IPS-18c (cell line): ENCODE results near the gene NUDT16L1.
"Not testable (repeated sequence)": the region's sequence is repeated elsewhere in the genome, so short reads cannot be mapped to it uniquely, and the experiment has no call there.

ENCODE experiments used
- H3K4me3 ChIP-seq: 2 replicates; pipeline ENCODE4 v1.7.0; 2013; ENCODE audit warnings: low read depth, mild to moderate bottlenecking, low read length, moderate library complexity; ENCODE audit not compliant: insufficient read depth
- H3K9me3 ChIP-seq: one replicate; pipeline ENCODE4 v1.6.1; 2013; ENCODE audit warnings: mild to moderate bottlenecking, low read length, moderate library complexity; ENCODE audit not compliant: control insufficient read depth, insufficient read depth

Gene NUDT16L1

DNA sequence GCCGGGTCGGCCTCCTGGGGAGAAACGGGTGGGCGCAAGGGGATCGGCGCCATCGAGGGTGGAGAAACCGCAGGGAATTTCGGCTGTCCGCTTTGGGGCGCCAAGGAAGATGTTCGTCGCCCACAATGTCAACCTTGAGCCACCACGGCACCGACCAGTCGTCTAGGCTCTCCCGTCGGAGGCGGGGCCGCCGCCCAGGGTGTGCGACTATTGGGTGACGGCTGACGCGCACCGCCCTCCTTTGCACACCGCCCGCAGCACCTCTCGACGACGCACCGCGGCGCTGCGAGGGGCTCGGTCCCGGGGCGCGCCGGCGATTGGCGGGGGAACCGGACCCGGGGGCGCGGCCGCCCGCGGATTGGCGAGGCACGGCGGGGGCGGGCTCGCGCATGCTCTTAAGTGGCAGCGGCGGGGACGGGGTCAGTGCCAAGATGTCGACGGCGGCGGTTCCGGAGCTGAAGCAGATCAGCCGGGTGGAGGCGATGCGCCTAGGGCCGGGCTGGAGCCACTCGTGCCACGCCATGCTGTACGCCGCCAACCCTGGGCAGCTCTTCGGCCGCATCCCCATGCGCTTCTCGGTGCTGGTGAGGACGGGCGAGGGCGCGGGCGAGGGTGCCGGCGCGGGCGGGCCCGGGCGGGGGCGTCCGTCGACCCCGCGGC is at the start of gene NUDT16L1:
NUDT16L1 (plus strand) TSS at position 267 of the 660 bp plus-strand sequence; CDS start at position 432, 165 bp downstream.
- peak within 1 kb of the TSS; percentile 98 for H3K4me3 ChIP-seq
- no peaks in the 10 kb centered on the region for H3K9me3 ChIP-seq

DNA sequence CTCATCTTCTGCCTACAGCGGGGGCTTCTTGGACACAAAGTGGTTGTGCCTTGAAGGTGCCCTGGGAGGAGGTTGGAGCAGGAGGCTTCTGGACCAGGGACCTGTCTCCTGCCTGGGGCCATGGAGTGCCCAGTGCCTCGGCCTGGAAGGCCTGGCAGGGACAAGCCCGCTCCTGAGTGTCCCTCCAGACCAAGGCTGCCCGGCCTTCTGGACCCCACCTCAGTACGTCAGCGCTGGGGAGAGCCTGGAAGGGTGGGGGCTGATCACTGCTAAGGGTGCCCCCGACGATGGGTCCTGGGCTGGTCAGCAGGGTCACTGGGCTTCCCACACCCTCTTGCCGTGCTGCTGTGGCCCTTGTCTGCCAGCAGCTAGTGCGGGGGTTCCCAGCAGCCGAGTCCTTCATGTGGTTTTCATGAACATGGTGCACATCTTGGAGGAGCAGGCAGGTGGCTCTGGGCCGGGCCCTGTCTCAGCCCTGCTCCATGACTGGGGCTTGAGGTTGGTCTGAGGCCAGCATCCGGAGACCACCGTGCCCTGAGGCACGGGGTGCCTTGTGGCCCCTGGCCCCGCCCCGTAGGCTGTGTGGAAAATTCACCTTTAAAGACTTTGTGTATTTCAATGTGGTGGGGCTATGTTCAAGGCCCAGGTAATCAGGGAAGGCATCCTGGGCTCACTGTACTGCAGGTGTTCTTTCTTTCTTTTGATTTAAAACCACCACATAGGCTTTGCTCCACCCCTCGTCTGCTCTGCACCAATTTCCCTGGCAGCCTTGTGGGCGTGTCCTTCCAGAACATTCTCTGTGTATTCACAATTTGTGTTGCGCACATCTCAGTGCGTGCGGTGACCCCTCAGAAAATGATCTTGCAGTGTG is 46.4 kb upstream of the NUDT16L1 start:
- no peaks in the 10 kb centered on the region for H3K9me3 ChIP-seq

DNA sequence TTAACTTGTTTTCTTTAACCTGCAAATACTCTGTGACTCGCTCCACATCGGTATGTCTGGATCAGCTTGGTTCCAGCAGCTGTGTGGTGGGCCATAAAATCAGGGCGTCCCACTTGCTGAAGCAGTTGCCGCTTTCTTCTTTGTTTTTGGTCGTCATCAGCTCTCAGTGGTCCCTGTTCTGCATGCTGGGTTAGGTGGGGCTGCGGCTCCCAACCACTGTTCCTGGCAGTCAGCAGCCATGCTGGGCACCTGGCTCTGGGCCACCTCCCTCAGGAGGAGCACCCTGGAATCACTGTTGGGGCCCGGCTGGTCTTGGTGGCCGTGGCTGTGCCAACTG is 45.8 kb upstream of the NUDT16L1 start:
- H3K4me3 ChIP-seq = no peak overlapping the region
- no peaks in the 10 kb centered on the region for H3K9me3 ChIP-seq

More for the DNA sequence above, 46.4 kb upstream of the NUDT16L1 start:
- H3K4me3 ChIP-seq = no peak overlapping the region

DNA sequence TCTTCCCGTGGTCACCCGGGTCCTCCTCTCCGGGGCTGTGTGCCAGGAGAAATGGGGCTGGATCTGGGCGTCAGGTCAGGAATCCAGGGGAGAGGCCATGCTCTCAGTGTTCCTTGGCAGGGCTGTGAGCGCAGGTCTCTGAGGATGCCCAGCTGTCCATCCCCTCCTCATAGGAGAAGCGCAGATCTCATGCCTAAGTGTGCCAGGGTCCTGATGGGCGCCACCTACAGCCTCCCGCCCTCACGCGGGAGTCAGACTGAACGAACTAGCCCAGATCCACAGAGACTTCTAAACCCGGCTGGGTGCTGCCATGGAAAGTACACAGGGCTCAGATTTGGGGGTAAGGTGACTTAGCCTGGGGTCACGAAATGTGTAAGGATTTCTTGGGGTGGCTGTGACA is 44.4 kb upstream of the NUDT16L1 start:
- Histone ChIP-seq H3K4me3 (no peak overlapping the region), H3K9me3 (no peaks in the 10 kb centered on the region)

DNA sequence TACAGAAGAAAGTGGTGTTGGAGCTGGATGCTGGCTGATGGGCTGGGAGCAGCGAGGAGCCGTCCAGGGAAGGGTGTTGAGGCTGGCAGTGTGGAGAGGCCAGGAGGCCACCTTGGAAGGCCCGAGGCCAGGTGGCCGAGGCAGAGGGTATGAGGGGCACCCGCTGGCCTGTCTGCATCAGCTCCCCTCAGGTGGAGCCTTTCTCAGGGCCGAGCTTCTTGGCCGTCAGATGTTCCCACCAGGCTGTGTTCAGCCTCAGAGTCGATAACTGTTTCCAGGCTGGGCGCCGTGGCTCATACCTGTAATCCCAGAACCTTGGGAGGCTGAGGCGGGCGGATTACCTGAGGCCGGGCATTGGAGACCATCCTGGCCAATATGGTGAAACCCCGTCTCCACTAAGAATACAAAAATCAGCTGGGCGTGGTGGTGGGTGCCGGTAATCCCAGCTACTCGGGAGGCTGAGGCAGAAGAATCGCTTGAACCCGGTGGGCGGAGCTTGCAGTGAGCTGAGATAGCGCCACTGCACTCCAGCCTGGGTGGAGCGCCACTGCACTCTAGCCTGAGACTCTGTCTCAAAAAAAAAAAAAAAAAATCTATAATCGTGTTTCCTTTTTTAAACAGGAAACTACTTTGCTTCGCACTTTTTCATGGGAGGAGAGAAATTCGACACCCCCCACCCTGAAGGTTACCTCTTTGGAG is 43.5 kb upstream of the NUDT16L1 start:
- no peak overlapping the region for H3K4me3 ChIP-seq
- H3K9me3 ChIP-seq = no peaks in the 10 kb centered on the region

DNA sequence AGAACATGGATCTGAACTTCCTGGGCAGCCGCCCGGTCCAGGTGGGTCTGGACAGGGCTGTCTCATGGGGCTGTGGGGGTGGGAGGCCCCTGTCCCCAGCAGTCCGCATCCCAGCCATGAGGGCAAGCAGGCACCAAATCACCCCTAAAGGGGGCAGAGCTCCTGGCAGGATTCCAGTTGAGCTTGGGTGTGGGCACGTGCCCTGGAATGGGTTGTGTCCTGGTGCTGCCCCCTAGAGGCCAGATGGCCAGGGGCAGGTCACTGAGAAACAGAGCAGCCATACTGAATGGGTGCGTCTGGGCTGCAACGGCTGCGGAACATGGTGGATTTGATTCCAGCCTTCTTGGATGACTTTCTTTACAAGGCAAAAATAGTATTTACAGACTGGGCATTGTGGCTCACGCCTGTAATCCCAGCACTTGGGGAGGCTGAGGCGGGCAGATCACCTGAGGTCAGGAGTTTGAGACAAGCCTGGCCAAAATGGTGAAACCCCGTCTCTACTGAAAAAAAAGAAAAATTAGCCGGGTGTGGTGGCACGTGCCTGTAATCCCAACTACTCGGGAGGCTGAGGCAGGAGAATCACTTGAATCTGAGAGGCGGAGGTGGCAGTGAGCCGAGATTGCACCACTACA is 42.8 kb upstream of the NUDT16L1 start:
- not testable (repeated sequence) for H3K4me3 ChIP-seq, H3K9me3 ChIP-seq

DNA sequence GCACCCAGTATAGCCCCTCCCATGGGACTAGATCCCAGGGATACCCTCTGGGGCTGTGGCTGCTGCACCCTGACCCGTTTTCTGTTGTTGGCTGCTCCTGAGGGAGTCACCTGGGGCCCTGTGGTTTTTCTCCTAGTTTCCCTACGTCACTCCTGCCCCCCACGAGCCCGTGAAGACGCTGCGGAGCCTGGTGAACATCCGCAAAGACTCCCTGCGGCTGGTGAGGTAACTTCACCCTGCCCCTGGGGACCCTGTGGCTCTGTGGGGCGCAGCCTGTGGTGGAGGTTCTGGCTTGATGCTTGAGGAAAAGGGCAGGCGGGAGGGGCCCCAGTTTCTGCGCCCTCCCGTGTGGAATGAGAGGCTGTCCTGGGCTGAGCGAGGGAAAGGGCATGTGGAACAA is 41.5 kb upstream of the NUDT16L1 start:
- Histone ChIP-seq H3K4me3 (no peak overlapping the region), H3K9me3 (peaks cover 2% of the 10 kb centered on the region)

DNA sequence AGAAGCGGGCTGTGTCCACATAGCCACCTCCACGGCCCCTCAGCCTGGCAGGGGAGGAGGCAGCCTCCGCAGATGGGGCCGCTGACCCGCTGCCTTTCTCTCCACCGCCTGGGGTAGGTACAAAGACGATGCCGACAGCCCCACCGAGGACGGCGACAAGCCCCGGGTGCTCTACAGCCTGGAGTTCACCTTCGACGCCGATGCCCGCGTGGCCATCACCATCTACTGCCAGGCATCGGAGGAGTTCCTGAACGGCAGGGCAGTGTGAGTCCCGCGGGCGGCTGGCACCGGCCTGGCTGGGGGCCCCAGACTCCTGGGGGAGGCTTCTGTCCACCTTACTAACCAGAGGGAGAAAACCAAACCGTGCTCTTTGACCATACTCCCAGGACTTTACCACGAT is 40.8 kb upstream of the NUDT16L1 start:
- no peak overlapping the region for H3K4me3 ChIP-seq
- peaks cover 2% of the 10 kb centered on the region for H3K9me3 ChIP-seq

DNA sequence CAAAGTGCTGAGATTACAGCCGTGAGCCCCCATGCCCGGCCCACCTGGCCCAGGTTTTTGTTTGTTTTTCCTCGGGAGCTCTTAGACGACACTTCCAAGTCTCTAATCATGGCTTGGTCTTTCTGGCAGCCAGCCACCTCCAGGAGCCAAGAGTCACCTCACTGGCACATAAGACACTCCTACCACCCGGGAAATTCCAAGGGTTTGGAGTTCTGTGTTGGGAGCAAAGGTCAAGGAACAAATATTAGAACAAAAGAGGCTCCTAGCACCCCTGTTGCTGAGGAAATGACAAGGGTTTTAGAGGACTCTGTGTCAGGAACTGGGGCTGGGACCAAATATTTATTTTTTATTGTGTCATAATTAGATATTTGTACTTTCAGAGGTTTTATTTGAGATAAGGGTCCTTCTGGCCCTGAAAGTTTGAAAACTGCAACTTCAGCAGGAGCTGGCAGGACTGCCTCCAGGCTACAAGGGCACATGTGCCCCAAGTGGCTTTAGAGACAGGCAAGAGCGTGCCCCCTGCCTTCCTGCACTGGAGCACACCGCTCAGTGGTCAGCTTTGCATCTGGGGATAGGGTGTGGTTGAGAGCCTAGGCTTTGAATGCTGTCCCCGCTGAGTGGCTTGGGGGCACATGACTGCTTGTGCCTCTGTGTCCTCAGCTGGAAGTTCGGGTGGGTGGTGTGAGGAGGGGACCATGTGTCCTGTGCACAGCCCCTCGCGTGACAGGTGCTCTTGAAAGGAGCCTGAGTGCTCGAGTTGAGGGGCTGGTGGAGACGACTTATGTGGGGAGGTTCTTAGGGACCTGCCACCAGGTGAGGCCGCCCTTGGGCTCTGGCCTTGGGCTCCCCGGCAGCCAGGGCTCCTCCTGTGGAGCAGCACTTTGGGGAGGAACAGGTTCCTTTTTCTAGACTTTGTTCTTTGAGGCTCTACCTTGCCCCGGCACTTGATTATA is 39.1 kb upstream of the NUDT16L1 start:
- H3K4me3 ChIP-seq = no peak overlapping the region
- H3K9me3 ChIP-seq = peaks cover 2% of the 10 kb centered on the region

DNA sequence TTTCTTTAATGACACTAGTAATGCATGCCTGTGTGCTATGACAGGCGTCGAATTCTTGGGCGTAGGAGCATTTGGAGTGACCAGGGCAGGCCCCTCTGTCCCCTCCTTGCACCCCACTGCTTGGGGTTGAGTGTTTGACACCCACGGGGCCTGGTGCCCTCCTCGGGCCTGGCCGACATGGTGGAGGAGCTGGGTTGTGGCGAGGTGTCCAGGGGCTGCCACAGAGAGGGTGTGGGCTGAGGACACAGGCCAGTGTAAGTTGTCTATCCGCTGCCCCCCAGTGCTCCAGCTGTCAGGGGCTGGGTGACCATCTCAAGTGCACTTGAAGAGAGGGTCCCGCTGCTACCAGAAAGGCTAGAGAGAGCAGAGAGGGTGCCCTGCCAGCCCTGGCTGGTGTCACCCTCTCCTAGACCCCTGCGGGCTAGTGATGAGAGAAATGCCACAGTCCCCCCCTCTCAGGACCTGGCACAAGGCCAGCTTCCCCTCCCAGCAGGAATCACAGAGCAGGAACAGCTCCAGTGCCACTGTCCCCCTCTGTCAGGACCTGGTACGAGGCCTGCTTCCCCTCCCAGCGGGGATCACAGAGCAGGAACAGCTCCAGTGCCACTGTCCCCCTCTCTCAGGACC is 38.3 kb upstream of the NUDT16L1 start:
- Histone ChIP-seq H3K9me3 (peaks cover 2% of the 10 kb centered on the region), H3K4me3 (no peak overlapping the region)

DNA sequence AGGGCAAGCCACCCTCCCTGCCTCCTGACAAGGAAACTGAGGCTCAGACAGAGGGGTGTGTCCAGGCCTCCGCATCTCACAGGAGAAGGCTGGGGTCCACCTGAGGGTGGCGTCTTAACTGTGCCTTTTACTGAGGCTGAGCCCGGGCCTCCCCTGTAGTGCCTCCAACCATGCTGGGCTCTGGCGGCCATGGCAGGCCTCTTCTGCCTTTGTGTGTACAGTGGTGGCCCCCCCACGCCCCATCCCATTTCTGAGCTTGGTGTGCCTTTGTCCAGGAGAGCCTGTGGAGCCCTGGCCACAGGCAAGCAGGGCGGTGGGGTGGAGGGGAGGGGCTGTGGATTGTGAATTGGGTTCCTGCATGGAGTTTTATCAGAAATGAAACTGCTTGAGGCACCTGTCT is 37.6 kb upstream of the NUDT16L1 start:
- H3K9me3 ChIP-seq = peaks cover 2% of the 10 kb centered on the region
- H3K4me3 ChIP-seq = no peak overlapping the region

DNA sequence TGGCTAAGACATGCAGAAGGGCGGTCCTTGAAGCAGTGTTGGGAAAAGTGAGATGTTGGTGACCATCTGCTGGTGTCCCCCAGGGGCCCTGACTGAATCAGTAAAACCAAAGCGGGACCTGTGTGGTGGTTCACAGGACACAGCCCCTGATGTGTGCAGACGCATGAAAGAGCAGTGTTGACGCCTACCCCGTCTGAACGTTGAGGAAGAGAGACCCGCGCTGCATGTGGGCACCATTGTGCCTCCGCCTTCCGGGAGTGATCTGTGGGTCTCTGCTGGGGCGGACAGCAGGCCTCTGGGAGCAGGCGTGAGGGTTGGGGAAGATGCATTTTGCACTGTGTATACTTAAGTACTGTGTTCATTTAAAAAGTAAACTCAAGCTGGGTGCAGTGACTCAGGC is 37.1 kb upstream of the NUDT16L1 start:
- Histone ChIP-seq H3K4me3 (no peak overlapping the region), H3K9me3 (peaks cover 2% of the 10 kb centered on the region)

DNA sequence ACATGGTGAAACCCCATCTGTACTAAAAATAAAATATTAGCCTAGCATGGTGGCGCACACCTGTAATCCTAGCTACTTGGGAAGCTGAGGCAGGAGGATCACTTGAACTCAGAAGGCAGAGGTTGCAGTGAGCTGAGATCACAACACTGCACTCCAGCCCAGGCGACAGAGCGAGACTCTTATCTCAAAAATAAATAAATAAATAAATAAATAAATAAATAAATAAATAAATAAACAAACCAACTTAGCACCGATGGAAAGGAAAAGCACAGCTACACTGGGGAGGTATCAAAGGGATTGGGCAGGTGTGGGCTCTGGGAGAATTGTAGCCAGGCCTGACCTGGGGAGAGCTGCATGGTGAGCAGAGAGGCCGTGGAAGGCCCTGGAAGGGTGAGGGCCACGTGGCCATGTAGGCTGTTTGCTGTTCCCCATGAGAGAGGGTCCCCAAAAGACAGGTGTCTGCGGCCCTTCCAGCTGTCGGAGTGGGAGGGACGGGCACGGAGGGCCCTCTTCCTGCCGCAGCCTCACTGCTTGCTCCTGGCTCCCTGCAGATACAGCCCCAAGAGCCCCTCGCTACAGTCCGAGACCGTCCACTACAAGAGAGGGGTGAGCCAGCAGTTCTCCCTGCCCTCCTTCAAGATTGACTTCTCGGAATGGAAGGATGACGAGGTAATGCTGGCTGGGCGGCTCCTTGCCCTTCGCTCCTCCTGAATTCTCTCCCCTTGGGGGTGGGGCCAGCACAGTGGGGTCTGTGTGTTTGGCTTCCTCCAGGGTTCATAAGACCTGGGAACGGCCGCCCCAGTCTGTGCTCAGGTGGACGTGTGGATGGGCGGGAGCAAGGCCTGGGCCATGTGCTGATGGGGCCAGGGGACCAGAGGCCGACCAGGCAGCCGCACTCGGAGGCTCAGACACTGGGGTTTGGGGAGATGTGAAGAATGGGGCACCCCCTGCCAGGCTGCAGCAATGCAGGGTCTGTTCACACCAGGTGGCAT is 36.4 kb upstream of the NUDT16L1 start:
- H3K4me3 ChIP-seq = no peak overlapping the region

DNA sequence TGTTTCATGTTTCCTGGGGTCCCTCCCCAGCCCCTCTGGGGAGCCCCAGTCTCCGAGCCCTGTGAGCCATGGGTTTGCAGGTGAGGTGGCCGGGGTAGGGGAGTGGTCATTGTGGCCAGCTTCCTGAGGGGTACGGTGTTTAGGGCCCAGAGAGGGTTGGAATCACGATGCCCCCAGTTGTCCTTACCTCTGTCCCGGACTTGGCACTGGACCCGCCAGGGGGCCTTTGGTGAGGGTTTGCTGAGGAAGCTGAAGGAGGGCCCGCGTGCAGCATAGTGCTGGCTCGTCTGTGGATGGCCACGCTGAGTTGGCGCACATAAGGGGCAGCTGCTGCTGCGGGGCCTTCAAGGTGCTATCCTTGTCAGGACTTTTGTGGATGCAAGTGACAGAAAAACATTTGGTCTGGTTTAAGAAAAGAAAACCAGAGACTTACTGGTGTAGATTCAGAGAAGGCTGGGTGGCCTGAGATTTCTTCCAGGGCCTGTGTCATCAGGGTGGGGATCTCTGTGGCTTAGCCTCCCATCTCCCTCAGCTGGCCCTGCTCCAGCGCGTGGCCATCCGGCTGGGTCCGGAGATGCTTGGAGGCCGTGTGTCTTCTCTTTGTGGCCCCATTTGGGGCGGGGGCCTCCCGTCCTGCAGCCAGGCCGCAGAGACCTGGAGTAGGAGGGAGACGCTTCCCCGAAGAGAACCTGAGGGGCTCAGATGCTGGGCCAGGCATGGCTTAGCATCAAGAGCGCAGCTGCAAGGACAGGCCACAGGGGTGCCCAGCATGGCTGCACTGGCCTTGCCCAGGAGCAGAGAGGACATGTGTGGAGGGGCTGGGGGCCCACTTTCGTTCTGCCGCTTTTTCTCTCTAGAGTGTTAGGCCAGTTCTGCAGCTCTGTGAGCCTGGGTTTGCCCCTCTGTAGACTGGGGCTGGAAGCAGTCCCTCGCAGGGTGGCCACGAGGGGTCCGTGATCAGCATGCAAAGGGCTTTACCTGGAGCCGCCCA is 33.7 kb upstream of the NUDT16L1 start:
- H3K9me3 ChIP-seq = peaks cover 4% of the 10 kb centered on the region

More for the DNA sequence above, 36.4 kb upstream of the NUDT16L1 start:
- H3K9me3 ChIP-seq = peaks cover 4% of the 10 kb centered on the region

More for the DNA sequence above, 33.7 kb upstream of the NUDT16L1 start:
- H3K4me3 ChIP-seq = no peak overlapping the region
